Measurements from ENCODE around the gene HNRNPU. TPM values are rescaled to one million over a fixed set of nuclear protein-coding genes. Genes with fewer than 3 reads are reported as not detected.

The HNRNPU gene
- total and polyA plus RNA-seq, 2 of the 13 experiments (the other 11 are each of a cell fraction or from before 2014, with no cell fraction given) = 101 to 508 TPM

- TF ChIP-seq ZNF253 (CRISPR knock-in tag; IDR thresholded peaks at IDR 0.05; ENCODE audit: borderline replicate concordance) (peak; percentile 39; the same call in 1 of the 2 replicates), RXRA (CRISPR knock-in tag; IDR thresholded peaks at IDR 0.05) (0 out of 2 replicates have a peak, but pooled peaks have one; percentile 33), ARID4A (CRISPR knock-in tag; IDR thresholded peaks at IDR 0.05; ENCODE audit: borderline replicate concordance) (peak; percentile 80), STAT5B (CRISPR knock-in tag; IDR thresholded peaks at IDR 0.05) (no peak), RELA (CRISPR knock-in tag; IDR thresholded peaks at IDR 0.05) (0 out of 2 replicates have a peak, but pooled peaks have one; percentile 48), ZBTB43 (CRISPR knock-in tag; conservative IDR thresholded peaks at IDR 0.05) (no peak), ZNF431 (CRISPR knock-in tag; IDR thresholded peaks at IDR 0.05; ENCODE audit: borderline replicate concordance, low read depth) (peak; percentile 64; the same call in 1 of the 2 replicates), ZEB1 (IDR thresholded peaks at IDR 0.05; ENCODE audit: insufficient replicate concordance, low read depth) (peak; percentile 63)
- TF ChIP-seq, protein P1, sequence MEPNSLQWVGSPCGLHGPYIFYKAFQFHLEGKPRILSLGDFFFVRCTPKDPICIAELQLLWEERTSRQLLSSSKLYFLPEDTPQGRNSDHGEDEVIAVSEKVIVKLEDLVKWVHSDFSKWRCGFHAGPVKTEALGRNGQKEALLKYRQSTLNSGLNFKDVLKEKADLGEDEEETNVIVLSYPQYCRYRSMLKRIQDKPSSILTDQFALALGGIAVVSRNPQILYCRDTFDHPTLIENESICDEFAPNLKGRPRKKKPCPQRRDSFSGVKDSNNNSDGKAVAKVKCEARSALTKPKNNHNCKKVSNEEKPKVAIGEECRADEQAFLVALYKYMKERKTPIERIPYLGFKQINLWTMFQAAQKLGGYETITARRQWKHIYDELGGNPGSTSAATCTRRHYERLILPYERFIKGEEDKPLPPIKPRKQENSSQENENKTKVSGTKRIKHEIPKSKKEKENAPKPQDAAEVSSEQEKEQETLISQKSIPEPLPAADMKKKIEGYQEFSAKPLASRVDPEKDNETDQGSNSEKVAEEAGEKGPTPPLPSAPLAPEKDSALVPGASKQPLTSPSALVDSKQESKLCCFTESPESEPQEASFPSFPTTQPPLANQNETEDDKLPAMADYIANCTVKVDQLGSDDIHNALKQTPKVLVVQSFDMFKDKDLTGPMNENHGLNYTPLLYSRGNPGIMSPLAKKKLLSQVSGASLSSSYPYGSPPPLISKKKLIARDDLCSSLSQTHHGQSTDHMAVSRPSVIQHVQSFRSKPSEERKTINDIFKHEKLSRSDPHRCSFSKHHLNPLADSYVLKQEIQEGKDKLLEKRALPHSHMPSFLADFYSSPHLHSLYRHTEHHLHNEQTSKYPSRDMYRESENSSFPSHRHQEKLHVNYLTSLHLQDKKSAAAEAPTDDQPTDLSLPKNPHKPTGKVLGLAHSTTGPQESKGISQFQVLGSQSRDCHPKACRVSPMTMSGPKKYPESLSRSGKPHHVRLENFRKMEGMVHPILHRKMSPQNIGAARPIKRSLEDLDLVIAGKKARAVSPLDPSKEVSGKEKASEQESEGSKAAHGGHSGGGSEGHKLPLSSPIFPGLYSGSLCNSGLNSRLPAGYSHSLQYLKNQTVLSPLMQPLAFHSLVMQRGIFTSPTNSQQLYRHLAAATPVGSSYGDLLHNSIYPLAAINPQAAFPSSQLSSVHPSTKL (CRISPR knock-in tag; IDR thresholded peaks at IDR 0.05) = peak; percentile 14
- TF ChIP-seq, protein P2, sequence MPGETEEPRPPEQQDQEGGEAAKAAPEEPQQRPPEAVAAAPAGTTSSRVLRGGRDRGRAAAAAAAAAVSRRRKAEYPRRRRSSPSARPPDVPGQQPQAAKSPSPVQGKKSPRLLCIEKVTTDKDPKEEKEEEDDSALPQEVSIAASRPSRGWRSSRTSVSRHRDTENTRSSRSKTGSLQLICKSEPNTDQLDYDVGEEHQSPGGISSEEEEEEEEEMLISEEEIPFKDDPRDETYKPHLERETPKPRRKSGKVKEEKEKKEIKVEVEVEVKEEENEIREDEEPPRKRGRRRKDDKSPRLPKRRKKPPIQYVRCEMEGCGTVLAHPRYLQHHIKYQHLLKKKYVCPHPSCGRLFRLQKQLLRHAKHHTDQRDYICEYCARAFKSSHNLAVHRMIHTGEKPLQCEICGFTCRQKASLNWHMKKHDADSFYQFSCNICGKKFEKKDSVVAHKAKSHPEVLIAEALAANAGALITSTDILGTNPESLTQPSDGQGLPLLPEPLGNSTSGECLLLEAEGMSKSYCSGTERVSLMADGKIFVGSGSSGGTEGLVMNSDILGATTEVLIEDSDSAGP (CRISPR knock-in tag; IDR thresholded peaks at IDR 0.05; ENCODE audit: borderline replicate concordance) = peak; percentile 37
- TF ChIP-seq, protein P3, sequence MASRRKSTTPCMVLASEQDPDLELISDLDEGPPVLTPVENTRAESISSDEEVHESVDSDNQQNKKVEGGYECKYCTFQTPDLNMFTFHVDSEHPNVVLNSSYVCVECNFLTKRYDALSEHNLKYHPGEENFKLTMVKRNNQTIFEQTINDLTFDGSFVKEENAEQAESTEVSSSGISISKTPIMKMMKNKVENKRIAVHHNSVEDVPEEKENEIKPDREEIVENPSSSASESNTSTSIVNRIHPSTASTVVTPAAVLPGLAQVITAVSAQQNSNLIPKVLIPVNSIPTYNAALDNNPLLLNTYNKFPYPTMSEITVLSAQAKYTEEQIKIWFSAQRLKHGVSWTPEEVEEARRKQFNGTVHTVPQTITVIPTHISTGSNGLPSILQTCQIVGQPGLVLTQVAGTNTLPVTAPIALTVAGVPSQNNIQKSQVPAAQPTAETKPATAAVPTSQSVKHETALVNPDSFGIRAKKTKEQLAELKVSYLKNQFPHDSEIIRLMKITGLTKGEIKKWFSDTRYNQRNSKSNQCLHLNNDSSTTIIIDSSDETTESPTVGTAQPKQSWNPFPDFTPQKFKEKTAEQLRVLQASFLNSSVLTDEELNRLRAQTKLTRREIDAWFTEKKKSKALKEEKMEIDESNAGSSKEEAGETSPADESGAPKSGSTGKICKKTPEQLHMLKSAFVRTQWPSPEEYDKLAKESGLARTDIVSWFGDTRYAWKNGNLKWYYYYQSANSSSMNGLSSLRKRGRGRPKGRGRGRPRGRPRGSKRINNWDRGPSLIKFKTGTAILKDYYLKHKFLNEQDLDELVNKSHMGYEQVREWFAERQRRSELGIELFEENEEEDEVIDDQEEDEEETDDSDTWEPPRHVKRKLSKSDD (CRISPR knock-in tag; IDR thresholded peaks at IDR 0.05; ENCODE audit: low read depth) = peak; percentile 80
These were observed 28.8 kb downstream of the HNRNPU start, which contains the start of gene COX20 (continued) for GRCh38 chr1:244835276-244836134.

Measured in HepG2 (cell line).